Stimulated activated CD8-positive, alpha-beta memory T cell treated with anti-CD3 and anti-CD28 coated beads, Interleukin-15, amount 100 ng/mL, for 1 hour (primary cell): Measurements from ENCODE around the gene SSB.
A peak's percentile ranks its signal among the peaks of the same experiment; 100 is the strongest.
"Not testable (repeated sequence)": the region's sequence is repeated elsewhere in the genome, so short reads cannot be mapped to it uniquely, and the experiment has no call there.

Experiments
- DNase-seq: peaks from one replicate; pipeline ENCODE4 v3.0.0-alpha.2; 2020; ENCODE audit warnings: low read depth

SSB gene

DNA sequence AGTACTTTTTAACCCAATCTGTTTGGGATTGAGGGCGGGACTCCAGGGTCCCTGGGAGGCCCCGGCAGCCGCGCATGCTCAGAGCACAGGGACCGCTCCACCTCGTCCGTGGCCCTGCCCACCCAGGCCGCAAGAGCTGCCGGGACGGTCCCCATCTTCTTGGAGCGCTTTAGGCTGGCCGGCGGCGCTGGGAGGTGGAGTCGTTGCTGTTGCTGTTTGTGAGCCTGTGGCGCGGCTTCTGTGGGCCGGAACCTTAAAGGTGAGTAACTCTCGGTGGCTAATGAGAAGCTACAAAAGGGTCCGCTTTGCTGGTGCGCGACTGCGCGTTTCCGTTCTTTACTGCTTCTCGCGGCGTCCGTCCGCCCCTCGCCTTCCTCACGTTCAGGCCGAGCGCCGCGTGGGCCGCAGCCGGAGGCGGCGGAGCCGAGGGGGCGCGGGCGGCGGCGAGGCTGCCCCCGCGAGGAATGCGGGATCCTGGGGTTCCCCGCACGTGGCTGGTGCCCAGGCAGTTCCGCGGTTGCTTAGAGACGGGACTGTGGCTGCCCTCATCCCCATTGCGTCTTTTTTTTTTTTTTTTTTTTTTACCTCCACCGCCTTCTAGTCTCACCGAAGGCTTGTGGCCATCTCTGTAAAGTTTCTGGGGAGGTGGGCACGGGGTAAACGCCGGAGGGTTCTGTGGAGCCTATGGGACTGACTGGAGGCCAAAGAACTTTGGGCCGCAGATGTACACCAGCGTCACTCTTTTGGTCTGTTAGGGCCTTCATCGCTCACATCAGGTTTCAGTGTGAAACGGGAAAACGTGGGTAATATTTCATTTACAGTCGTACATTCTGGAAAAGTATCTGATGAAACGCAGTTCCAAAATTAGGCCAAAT lies at the start of gene SSB:
SSB (plus strand) TSS at position 154 of the 875 bp plus-strand sequence. CDS start 2,090 bp downstream, outside the sequence.
- peak; percentile 83 for DNase-seq

DNA sequence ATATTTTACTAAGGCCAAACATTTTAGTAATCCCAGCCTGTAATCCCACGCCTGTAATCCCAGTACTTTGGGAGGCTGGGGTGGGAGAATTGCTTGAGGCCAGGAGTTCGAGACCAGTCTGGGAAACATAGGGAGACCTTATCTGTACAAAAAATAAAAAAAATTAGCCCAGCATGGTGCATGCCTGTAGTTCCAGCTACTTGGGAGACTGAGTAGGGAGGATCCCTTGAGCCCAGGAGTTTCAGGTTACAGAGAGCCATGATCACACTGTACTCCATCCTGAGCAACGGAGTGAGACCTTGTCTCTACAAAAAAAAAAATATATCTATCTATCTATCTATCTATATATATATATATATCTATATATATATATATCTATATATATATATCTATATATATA lies 45.9 kb upstream of the SSB start:
- DNase-seq = no peak

DNA sequence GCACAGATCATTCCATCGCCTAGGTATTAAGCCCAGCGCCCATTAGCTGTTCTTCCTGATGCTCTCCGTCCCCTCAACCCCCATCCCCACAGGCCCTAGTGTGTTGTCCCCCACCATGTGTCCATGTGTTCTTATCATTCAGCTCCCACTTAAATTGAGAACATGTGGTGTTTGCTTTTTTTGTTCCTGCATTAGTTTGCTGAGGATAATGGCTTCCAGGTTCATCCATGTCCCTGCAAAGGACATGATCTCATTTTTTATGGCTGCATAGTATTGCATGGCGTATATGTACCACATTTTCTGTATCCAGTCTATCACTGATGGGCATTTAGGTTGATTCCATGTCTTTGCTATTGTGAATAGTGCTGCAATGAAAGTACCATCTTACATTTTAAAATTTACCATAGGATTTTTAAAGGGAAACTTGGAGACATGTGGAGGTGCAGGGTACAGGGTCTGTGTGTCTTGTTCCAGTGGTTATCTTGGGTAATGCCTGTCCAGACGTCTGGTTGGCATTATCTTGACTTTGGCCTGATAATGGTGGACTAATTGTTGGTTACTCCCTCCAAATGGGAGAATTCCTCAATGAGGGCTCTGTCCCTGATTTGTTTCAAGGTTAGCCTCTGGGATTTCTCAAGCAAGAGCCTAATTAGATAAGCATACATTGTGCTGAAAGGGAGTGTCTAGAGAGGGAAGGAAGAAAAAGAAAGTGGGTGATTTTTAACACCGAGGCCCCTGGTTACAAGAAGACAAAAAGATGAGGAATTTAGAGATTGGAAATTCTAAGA lies 43.4 kb upstream of the SSB start:
- DNase-seq = no peak

GRCh38 chr2:169756342-169756741 lies 42.3 kb upstream of the SSB start:
- DNase-seq = no peak

GRCh38 chr2:169757356-169757755 lies 41.3 kb upstream of the SSB start:
- no peak for DNase-seq

GRCh38 chr2:169757778-169758177 lies 40.9 kb upstream of the SSB start:
- DNase-seq = no peak

- no peak for DNase-seq
Observed at GRCh38 chr2:169759987-169760386, 38.7 kb upstream of the SSB start.

DNA sequence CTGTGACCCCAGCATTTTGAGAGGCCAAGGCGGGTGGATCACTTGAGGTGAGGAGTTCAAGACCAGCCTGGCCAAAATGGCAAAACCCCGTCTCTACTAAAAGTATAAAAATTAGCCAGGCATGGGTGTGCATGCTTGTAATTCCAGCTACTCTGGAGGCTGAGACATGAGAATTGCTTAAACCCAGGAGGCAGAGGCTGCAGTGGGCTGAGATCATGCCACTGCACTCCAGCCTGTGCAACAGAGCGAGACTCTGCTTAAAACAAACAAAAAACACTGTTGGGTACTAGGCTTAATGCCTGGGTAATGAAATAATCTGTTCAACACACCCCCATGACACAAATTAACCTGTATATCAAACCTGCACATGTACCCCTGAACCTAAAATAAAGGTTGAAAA lies 37.9 kb upstream of the SSB start:
- DNase-seq = not testable (repeated sequence)

DNA sequence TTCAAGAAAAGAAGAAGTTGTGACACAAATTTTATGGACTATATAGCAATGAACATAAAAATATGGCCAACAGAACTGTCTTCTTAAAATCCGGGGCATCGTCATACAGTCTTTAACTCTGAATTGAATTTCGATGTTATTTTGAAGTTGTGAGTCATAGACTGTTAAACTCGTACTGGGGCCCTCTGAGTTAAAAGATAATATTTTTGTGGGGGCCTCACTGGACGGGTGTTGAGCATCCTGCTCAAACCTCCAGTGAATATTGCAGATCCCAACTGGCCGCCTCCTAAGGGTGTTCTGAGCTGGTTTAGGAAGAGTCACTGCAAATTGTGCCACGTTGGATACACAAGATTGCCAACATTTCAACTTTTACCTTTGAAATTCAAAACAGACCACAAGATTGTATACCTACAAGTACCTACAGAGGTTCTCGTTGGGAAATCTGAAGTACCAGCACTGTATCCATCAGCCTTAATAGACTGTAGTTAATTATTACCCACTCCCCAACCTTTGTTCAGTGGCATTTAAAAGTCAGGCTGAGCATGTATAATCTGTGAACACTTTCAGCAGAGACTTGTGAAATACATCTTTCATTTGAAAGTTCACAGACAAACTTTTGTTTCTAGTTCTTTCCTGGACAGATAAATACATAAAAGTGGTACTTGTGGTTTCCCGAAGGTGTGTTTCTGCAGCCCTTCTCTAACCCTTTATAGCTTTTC lies 37.3 kb upstream of the SSB start:
- no peak for DNase-seq

DNA sequence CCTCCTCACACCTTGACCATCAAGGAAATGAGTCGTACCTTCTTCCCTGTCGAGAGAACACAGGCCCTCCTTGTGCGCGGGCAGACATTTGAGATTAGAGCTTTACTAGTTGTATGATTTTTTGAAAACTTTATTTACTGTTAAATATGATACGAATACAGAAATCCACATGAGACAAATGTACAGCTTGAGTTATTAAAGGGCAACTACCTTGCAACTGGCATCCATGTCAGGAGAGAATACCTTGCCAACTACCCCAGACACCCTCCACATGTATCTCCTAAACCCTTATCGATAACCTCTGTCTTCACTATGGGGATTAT lies 36.7 kb upstream of the SSB start:
- no peak for DNase-seq

- no peak for DNase-seq
Observed at GRCh38 chr2:169765523-169765922, 33.1 kb upstream of the SSB start.

GRCh38 chr2:169767243-169767888 lies 31.3 kb upstream of the SSB start:
- peak; percentile 51 for DNase-seq

DNA sequence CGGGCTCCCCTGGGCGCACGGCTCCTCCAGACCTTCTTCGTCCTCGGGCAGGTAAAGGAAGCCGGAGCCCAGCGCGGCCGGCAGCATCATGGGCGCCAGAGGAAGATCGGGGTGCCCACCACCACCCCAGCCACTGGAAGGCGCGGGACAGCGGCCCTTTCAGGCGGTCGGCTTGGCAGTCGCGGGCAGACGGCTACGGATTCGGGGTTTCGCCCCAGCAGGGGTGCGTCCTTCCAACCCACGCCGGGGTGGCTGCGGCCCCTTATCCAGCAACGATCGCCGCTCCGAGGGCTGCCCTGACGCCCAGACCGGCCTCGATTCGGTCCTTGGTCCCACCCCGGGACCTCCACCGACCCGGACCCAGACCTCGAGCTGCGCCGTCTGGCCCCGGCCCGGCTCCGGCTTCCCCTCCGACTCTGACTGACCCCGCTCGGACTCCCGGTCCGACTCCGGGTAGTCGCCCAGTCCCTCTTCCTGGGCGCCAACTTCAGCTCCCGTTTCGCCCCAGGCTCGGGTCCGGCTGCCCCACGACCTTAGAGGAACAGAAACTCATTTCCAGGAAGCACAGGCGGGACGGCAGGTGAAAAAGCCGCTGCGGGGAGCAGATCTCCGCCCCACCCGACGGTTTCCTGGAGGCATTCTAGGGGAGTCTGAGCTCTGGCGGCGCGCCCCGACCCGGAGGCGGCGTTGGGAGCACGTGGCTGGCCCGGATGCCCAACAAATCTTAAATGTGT lies 30.2 kb upstream of the SSB start:
- no peak for DNase-seq

DNA sequence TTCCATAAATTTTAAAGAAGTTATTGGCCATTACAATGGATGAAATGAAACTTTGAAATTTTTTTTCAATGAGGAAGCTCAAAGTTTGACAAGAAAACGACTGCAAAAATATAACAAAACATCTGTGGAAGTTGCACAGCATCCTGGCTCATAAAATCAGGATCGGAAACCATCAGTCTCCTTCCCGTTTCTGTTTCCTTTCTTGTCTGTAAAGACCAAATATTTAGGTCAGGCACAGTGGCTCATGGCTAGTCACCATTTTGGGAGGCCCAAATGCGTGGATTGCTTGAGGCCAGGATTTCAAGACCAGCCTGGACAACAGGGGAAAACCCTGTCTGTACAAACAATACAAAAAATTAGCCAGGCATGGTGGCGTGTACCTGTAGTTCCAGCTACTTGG lies 27.6 kb upstream of the SSB start:
- DNase-seq = no peak

GRCh38 chr2:169771612-169772011 lies 27.1 kb upstream of the SSB start:
- no peak for DNase-seq

GRCh38 chr2:169772651-169773050 lies 26.0 kb upstream of the SSB start:
- DNase-seq = no peak

DNA sequence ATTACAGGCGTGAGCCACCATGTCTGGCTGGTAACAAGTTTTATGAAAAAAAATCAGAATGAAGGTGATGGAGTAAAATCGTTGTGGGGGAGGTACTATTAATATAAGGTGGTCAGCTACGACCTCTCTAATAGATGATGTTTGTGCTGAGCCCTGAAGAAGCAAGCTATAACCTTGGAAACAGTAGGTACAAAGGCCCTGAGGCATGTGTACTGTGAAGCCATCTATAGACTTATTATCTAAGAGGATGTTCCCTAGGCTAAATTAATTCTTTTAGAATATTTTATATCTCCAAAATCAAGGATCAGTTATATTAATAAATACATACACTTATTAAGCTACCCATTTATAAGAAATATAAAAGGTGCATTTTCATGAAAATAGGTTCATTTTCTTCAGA lies 23.3 kb upstream of the SSB start:
- no peak for DNase-seq

DNA sequence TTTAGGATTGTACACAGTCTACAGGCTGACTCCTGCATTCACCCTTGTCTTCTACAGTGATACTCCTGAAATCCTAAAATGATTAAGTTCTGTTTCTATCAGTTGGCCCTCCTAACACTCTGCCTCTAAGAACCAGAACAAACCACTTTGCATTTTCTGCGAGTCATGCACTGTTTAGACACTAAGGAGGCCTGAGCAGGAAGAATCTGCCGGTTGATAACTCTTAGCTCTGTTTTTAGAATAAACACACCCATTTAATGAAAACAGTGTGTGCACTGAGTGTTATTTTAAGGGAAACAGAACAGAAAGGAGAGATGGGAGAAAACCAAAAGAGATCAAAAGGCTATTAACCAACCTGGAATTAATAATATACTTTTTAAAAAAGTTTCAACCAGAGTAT lies 22.9 kb upstream of the SSB start:
- DNase-seq = no peak

GRCh38 chr2:169776252-169776761 lies 22.4 kb upstream of the SSB start:
- no peak for DNase-seq

- no peak for DNase-seq
Observed at GRCh38 chr2:169778446-169778845, 20.2 kb upstream of the SSB start.

- DNase-seq = no peak
Observed at GRCh38 chr2:169781249-169782013, 17.2 kb upstream of the SSB start.
